ENCODE results near the gene SCUBE1.

SCUBE1 gene

DNA sequence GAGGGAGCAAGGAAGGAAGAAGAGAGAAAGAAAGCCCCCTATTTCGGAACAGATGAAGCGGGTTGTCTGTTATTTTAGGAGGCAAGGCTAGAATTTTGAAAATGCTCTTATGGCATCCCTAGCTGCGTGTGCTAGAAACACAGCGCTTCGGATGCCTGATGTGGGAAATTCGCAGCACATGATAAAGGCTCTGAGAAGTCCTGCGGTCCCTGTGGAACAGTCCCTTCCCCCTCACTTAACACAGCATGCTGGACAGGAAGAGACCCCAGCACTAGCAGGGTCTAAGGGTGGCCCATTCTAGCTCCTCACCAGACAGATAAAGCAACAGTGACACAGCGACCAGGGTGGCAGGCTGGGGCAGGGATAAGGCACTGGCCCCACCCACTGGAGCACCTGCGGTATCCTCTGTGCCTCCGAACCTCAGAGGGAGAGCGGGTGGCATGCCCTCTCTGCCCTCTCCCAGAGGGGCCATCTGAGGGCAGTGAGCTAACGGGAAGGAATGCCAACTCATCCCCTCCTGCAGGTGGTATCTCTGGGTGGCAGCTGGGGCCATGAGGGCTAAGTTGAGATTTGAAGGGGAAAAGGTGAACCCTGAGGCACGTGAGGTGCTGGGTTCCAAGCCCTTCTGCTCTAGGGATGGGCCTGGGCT lies 75.7 kb downstream of the SCUBE1 start:
- in situ Hi-C loops (cut with HindIII; ENCODE audit: low sequenced_read_pairs): no loop called here

DNA sequence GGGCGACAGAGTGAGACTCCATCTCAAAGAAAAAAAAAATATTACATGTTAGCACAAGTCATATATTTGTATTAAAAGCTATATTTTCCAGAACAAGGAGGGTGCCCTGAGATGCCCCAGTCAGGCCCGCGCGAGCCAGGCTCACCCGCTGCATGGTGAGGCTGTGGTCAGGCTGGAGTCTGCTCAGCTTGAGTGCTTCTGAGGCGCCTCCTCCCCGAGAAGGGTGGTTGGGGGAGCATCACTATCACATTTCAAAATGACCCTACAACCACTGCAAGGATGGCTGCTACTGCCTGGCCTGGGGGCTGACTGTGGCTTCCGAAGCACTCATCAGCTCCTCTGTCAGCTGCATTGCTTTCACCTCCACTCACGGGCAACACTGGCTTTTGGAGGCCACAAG lies 77.1 kb downstream of the SCUBE1 start:
- in situ Hi-C loops (cut with HindIII; ENCODE audit: low sequenced_read_pairs): no loop called here

DNA sequence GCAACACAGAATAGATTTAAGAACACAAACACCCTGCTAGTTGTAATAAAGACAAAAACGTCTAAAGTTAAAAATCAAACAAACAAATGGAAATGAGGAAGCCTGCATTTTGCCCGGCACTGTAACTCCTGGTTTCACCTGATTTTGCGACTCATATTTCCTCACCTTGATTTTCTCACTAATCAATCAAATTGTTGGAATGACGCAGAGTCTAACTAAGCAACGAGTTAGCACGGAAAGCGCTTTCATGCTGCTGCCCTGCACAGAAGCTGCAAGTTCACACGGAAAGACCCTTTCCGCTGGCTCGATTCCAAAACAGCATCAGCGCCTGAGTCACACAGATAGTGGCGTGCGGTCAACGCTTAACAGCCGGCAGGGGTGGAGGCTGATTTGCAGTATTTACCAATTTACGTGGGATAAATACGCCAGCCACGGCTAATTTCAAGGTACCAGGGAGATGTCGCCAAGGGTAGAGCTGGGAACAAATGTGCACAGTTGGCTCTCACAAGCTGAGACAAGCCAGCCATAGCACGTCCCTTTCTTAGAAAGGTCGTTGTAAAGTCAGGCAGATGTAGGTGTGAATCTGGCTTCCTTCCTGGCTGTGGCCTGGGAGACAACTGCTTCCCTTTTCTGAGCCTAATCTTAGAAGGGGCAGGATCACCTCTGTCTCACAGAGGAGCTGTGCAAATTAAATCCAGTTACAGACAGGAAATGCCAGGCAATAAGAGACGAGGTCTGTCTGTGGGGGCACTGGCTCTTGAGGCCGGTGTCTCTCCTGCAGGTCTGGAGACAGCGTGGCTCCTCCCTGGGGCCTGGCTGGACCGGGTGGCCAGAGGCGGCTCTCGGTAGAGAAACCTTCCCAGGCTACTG lies 79.3 kb downstream of the SCUBE1 start:
- in situ Hi-C loops (cut with HindIII; ENCODE audit: low sequenced_read_pairs): no loop called here

DNA sequence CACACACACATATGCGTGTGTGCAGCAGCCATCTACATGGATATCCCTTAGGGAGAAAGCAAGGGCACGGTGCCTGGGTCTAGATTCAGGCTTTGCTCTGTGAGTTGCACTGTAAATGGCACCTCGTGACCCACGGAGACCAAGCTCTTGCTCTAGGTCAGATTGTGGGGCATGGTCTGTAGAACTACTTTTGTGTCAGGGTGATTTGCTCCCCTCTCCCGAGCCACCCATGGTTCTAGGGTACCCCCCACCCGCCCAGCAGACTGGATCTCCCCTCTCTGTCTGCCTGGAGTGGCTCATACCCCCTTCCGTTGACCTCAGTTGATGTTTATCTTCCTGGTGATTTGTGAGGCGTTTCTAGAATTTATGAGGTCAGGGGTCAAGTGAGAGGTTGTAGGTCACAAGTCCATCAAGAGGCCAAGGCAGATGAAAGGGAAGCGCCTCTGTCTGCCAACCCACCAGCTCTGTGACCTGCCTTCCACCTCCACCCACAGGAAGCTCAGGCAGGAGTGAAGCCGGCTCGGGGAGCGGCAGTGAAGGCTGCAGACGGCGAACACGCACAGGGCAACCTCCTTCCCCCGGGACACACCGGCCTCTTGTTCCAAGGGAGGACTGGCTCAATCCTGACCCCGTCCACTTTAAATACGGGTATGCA lies 80.1 kb downstream of the SCUBE1 start:
- in situ Hi-C loops (cut with HindIII; ENCODE audit: low sequenced_read_pairs): no loop called here

DNA sequence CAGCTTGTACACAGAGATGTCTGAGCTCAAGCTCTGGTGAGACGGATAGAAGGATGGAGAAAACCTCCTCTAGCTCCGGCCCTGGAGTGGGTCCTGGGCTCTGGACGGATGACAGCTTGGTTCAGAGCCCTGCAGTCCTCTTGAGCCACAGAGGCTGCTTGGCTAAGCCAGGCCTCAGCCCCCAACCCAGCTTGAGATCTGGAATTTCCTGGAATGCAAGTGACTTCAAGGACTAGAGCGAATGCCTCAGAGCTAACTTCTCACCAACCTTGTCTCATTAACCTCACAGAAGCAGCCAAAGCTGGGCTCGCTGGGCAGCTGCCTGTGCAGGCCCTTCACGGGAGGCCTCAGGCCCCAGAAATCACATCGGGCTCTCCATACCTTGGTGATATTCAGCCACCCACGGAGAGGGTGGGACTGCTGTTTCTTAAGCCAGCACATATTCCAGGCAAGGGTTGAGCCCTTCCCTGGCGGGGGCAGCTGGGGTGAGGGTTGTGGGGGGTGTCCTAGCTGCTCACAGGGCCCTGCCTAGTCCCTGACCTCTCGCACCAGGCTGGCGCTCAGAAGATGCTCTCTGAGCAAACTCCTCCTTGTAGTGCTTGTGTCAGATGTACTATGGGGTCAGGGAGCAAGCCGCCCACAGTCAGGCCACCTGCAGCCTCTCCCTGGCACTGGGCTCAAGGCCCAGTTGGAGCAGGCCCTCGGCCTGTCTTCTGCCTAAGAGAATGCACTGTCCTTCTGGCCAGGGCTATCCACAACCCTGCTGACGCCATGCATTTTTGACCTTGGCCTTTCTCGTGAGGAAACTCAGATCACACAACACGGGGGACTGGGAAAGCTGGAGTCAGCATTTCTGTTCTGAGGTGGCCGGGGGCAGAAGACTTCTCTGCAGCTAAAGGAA lies 82.6 kb downstream of the SCUBE1 start:
- in situ Hi-C loops (cut with HindIII; ENCODE audit: low sequenced_read_pairs): no loop called here

DNA sequence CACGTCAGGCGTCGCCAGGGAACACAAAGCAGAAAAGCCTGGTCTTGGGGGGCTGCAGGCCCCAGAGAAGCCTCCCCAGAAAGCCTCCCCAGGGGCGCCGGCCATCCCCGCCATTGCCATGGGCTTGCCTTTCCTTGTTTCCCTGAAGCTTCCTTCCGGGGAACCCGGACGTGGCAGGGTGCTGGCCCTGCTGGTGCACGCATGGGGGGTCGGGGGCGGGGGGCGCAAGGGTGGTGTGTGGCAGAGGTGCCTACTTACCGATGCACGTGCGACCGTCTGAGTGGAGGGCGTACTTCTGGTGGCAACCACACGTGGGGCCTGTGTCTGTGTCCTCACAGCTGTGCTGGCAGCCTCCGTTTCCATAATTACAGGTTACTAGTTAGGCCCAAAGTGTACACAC lies 85.2 kb downstream of the SCUBE1 start:
- in situ Hi-C loops (cut with HindIII; ENCODE audit: low sequenced_read_pairs): no loop called here

DNA sequence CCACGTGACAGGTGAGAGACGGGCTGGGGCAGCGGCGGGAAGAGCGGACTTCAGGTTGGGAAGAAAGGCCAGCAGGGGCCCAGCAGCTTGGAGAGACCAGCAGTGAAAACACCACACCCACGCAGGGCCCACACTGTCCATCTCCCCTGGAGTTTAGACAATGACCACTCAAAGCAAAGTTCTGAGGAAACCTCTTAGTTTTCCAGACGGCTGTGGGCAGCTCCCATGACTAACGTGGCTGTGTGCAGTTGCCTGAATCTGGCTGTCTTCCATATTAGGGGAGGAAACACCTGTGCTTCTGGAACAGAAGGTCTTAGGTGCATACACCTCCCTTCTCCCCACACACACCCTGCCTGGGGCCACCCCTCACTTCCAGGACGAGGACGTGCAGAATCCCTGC lies 85.6 kb downstream of the SCUBE1 start:
- in situ Hi-C loops (cut with HindIII; ENCODE audit: low sequenced_read_pairs): no loop called here

DNA sequence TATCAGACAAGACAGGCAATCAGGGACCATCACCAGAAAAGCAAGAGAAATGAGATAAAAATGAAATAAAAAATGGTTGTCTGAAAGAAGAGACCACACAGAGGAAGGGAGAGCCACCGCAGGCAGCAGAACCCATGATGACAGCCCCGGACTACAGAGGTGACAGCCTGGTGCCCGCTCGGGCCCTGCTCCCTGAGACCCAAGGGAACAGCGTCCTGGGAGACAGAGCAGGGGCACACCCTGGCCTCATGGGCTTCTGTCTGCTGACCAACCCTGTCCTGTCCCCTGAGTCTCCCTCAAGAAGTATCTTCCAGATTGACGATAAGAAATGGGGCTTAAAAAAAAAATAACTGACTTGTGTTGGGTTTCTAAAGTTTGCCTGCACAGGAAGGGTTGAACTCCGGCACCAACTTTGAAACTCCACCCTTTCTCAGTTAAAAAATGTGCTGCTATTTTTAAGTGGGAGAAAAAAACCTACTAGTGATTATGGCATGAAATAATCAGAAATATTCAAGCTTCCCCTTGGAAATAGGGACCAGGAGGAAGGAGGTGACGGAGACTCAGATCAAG lies 86.1 kb downstream of the SCUBE1 start:
- in situ Hi-C loops (cut with HindIII; ENCODE audit: low sequenced_read_pairs): no loop called here

DNA sequence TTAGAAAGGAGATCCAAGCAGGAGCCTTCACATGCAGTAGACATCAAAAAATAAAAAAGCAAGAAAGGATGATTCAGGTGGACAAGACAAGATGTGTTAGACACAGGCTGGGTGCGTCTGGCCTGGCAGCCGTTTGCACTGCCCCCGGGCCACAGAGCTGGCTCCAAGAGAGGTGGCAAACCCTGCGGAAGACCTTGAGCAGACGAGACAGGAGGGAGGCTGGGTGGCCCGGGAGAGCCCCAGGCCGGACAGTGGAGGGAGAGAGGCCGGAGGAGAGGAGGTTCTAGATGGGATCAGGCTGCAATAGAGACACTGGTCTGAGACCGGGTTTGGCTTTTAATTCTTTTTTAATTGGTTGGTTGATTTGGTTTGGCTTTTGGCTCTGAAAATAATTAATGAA lies 86.6 kb downstream of the SCUBE1 start:
- in situ Hi-C loops (cut with HindIII; ENCODE audit: low sequenced_read_pairs): no loop called here

DNA sequence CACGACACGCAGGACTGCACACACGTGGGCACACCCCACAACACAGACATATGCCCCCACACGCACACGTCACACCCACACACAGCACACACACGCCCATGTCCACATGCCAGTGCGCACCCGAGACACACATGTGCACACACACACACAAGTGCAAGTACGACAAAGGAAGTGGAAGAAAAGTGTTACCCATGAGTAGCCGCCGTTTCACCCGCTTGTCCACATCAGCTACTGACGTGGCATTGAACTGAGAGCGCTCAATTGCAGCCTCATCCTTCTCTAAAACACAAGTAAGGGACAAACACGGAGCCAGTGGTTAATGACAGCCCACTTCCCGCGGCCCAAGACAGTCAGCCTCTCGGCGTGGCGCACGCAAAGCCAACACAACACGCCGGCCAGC lies 87.9 kb downstream of the SCUBE1 start:
- in situ Hi-C loops (cut with HindIII; ENCODE audit: low sequenced_read_pairs): no loop called here

DNA sequence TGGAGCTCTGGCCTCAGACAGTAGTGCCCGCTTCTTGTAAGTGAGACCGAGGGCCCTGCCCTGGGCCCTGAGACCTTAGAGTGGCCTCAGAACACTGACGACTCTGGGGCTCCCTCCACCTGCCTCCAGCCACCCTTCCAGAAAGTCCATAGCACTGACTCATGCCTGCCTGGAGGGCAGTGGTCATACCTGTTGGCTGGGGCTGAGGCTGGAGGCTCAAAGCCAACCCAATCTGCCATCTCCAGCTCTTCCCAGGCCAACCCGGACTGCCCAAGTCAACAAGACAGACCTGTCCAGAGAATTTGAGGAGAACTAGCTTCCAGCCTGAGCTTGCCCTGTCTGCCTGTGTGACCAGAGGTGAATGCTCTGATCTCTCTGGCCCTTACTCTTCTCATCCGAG lies 89.3 kb downstream of the SCUBE1 start:
- in situ Hi-C loops (cut with HindIII; ENCODE audit: low sequenced_read_pairs): no loop called here

DNA sequence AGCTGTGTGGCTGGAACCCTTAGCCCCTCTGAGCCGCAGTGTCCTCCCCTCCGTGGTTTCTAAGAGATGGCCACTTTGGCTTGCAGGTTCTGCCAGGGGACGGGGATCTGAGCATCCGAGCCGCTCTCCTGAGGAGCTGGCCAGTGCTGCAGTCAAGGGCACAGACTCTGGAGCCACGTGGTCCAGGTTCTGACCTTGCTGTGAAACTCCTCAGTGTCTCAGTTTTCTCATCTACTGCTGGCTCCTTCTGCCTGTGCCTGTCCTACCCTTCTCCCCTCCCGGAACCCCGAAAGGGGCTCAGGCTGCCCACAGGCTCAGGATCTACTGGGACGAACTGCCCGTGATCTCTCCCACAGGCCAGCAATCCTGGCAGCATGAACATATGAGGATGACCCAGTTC lies 90.9 kb downstream of the SCUBE1 start:
- in situ Hi-C loops (cut with HindIII; ENCODE audit: low sequenced_read_pairs): no loop called here

DNA sequence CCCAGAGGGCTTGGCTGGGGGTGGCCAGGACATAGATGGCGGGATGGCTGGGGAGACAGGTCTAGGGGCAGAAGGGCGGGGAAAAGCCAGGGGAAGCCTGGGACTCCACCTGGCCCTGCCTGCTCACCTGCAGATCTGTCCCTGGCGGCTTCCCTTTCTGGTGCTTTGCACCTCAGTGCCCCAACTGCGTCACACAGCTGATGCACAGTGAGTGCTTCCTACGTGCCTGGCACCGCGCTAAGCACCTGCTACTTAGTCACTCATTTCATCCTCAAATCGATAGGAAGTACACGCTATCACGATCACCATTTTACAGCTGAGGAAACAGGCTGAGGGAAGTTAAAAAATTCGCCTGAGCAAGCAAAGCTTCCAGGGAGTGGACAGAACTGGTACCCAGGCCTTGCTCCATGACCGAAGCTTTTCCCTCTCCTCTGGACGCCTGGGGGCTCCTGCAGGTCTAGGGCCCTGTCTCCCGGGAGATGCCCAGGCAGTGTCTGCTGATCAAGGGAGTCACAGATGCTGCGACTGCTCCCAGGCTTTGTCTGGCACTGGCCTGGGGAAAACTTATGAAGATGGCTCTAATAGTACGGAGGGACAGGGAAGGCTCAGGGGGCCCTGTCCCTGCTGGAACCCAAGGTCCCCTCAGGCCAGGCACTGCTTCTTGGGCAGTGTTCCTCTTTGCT lies 93.2 kb downstream of the SCUBE1 start:
- in situ Hi-C loops (cut with HindIII; ENCODE audit: low sequenced_read_pairs): no loop called here

DNA sequence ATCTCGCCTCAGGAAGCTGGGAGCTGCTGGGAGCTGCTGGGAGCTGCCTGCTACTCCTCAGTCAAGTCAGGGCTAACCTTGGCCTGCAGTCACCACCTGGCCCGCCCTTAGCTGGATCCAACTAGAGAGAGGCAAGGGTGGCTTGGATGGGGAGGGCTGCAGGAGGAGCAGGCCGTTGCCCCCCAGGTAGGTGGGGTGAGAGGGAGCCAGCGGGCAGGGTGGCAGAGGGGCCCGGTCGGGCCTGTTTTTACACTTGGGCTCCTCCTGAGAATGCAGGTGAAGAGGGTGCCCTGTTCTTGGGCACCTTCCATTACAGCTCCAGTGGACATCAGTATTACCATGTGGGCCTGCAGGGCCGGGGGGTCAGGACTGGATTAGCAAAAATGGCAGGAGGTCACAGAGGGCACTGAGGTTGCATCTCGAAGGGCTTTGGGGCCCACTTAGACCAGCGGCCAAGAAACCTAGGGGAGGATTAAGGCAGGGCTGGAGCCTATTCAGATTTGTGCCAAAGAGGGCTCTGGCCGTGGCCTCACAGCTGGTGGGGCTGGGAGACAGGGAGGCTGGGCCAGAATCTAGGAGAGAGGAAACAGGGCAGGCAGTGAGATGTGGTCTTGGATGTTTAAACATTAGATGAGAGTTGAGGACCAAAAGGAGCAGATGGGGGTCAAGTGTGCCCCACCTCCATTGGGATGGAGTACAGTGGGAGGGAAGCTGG lies 95.5 kb downstream of the SCUBE1 start:
- in situ Hi-C loops (cut with HindIII; ENCODE audit: low sequenced_read_pairs): no loop called here

DNA sequence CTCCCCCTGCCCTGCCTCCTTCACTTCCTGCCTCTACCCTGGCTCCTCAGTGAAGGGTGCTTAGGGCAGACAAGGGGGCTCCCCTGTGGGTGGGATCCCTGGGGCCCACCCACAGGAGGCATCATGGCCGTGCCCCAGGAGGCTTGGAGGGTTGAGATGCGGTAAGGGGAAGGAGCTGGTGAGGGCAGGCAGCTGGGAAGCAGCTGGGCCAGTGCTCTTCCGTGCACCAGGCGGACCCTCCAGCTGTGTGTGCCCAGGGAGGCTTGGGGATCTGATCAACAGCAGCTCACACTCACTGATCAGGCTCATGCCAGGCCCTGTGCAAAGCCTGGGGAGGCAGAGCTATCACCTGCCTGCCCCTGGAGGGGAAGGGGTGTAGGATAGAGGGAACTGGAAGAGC lies 97.0 kb downstream of the SCUBE1 start:
- in situ Hi-C loops (cut with HindIII; ENCODE audit: low sequenced_read_pairs): no loop called here

DNA sequence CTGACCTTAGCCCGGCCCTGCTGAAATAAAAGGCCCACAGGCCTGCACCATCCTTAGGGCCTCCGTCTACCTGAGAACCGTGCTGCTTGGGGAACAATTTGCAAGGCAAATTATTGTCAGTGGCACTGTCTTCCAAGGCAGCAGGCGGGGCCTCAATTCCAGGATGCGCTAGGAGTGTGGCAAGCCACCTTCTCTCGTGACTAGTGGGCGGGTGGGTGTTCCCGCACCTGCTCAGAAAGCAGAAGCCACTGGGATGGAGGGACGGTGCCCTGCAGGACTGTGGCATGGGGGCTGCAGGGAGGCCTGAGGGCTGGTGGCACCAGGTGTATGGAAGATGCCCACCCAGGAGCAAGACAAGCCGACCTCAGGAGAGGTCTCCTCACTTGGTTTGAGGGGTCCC lies 97.5 kb downstream of the SCUBE1 start:
- in situ Hi-C loops (cut with HindIII; ENCODE audit: low sequenced_read_pairs): no loop called here

DNA sequence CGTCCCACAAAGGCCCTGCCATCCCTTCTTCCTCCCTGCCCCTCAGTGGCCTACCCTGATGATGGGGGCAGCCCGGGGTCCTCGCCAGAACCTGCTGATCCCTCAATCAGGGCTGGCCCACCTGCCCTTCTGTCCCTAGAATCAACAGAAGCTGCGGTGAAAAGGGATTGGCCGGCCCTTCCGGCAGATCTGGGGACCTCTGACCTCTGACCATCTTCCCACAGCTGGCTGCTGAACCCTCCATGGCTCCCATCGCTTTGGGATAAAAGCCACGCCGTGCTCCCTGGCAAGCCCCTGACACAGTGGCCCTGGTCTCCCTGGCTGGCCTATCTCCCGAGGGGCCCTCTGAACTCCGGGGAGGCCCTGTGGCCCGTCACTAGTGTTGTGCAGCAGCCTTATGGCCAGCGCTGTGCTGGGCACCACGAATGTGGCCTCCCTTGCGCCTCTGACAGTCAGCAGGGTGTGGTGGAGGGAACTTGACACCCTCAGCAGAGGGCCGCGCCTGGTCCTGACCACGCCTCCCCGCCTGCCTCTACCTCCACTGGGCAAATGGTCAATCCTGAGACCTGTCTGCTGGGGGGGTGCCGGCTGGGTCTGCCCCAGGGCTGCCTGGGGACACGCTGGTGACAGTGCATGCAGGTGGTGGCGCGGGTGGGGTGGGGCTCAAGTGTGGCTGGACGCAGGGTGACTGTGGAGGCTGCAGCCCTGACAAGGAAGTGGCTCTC lies 98.2 kb downstream of the SCUBE1 start:
- in situ Hi-C loops (cut with HindIII; ENCODE audit: low sequenced_read_pairs): no loop called here

DNA sequence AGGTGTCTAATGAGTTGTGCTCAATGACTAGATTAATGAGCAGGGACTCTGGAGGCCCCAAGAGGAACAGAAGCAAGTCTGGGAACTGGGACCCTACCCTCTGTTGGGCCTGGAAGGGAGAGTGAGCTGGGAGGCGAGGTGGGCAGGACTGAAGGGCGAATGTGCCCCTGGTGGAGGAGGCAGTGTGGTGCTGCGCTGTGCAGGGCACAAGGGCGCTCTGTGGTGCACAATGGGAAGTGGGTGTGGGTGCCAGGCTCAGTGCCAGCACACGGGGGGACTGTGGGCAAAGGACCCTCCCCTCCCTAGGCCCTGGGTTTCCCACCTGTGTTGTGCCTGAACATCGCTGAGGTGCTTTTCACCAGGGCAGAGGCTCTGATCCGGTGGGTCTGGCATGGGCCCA lies 98.8 kb downstream of the SCUBE1 start:
- in situ Hi-C loops (cut with HindIII; ENCODE audit: low sequenced_read_pairs): no loop called here

DNA sequence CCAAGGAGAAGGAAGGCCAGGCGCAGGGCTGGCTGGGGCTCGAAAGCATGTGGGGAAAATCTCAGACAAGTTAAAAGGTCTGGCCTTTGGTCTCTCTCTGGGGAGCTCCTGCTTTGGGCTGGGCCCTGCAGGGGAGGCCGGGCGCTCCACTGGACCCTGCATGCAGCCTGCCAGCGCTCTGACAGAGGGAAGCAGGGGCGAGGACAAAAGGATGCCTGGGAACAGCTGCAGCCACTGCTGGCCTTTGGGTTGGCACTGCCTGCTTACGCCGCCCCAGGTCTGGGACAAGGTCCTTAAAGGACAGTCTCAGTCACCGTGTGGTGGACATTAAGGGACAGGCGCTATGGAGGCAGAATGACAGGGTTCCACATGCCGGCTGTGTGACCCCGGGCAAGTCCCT lies 99.8 kb downstream of the SCUBE1 start:
- in situ Hi-C loops (cut with HindIII; ENCODE audit: low sequenced_read_pairs): no loop called here
